Neural cell (in vitro differentiated cells): ENCODE measurements around the gene SLC38A11.

Experiments
- EP300 ChIP-seq: fragments of 450-650 bp; conservative IDR thresholded peaks from 2 replicates; pipeline ENCODE4 v1.6.1; 2014; ENCODE audit warnings: antibody characterized with exemption, mild to moderate bottlenecking, moderate library complexity; ENCODE audit not compliant: poor library complexity, severe bottlenecking
- EZH2 ChIP-seq: fragments of 200-600, 300-800 bp; shearing (Covaris generic), sonication (generic); IDR thresholded peaks from 2 replicates; pipeline ENCODE4 v1.6.1; 2014; ENCODE audit warnings: antibody characterized with exemption, low read length, borderline replicate concordance, mild to moderate bottlenecking; ENCODE audit not compliant: insufficient read depth, poor library complexity, severe bottlenecking
- POLR2AphosphoS5 ChIP-seq: IDR thresholded peaks from 2 replicates; pipeline ENCODE4 v1.6.1; 2012
- RAD21 ChIP-seq: fragments of 450-650 bp; conservative IDR thresholded peaks from 2 replicates; pipeline ENCODE4 v1.6.1; 2014; ENCODE audit warnings: antibody characterized with exemption, mild to moderate bottlenecking, moderate library complexity
- SMC3 ChIP-seq: fragments of 450-650 bp; conservative IDR thresholded peaks from 2 replicates; pipeline ENCODE4 v1.6.1; 2014; ENCODE audit warnings: antibody characterized with exemption, mild to moderate bottlenecking, moderate library complexity; ENCODE audit not compliant: poor library complexity
- TAF1 ChIP-seq: IDR thresholded peaks from 2 replicates; pipeline ENCODE4 v1.6.1; 2012; ENCODE audit warnings: low read depth
- TF ChIP-seq, protein P1 (sequence below): fragments of 450-650 bp; IDR thresholded peaks from 2 replicates; pipeline ENCODE4 v1.5.1; 2014; ENCODE audit warnings: antibody characterized with exemption, mild to moderate bottlenecking, moderate library complexity; ENCODE audit not compliant: poor library complexity, severe bottlenecking
- TF ChIP-seq, protein P2 (sequence below): IDR thresholded peaks from 2 replicates; pipeline ENCODE4 v1.6.1; 2012; ENCODE audit warnings: borderline replicate concordance

DNA sequence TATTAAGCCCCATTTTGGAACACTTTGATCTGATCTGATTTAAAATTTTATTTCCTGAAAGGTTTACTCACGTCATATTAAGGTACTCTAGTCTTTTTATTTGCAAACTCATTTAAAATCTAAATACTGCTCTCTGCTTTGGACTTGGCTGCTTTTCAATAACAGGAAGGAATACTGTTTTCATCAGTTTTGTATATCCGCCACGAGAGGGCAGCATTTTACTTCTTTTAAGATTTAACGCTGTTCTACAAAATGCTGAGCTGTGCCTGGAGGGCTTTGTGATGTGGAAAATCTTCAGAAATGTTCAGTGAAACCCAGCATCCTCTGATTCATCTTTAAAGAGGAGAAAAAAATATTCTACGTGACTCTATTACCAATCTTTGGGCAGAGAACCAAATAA is 37.5 kb upstream of the SLC38A11 start:
- TF ChIP-seq, protein P1, sequence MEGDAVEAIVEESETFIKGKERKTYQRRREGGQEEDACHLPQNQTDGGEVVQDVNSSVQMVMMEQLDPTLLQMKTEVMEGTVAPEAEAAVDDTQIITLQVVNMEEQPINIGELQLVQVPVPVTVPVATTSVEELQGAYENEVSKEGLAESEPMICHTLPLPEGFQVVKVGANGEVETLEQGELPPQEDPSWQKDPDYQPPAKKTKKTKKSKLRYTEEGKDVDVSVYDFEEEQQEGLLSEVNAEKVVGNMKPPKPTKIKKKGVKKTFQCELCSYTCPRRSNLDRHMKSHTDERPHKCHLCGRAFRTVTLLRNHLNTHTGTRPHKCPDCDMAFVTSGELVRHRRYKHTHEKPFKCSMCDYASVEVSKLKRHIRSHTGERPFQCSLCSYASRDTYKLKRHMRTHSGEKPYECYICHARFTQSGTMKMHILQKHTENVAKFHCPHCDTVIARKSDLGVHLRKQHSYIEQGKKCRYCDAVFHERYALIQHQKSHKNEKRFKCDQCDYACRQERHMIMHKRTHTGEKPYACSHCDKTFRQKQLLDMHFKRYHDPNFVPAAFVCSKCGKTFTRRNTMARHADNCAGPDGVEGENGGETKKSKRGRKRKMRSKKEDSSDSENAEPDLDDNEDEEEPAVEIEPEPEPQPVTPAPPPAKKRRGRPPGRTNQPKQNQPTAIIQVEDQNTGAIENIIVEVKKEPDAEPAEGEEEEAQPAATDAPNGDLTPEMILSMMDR, result peak; percentile 84
- TF ChIP-seq SMC3 (peak; percentile 86), POLR2AphosphoS5 (no peak), EZH2 (no peak), TAF1 (no peak), EP300 (no peak), RAD21 (peak; percentile 86)
- TF ChIP-seq, protein P2, sequence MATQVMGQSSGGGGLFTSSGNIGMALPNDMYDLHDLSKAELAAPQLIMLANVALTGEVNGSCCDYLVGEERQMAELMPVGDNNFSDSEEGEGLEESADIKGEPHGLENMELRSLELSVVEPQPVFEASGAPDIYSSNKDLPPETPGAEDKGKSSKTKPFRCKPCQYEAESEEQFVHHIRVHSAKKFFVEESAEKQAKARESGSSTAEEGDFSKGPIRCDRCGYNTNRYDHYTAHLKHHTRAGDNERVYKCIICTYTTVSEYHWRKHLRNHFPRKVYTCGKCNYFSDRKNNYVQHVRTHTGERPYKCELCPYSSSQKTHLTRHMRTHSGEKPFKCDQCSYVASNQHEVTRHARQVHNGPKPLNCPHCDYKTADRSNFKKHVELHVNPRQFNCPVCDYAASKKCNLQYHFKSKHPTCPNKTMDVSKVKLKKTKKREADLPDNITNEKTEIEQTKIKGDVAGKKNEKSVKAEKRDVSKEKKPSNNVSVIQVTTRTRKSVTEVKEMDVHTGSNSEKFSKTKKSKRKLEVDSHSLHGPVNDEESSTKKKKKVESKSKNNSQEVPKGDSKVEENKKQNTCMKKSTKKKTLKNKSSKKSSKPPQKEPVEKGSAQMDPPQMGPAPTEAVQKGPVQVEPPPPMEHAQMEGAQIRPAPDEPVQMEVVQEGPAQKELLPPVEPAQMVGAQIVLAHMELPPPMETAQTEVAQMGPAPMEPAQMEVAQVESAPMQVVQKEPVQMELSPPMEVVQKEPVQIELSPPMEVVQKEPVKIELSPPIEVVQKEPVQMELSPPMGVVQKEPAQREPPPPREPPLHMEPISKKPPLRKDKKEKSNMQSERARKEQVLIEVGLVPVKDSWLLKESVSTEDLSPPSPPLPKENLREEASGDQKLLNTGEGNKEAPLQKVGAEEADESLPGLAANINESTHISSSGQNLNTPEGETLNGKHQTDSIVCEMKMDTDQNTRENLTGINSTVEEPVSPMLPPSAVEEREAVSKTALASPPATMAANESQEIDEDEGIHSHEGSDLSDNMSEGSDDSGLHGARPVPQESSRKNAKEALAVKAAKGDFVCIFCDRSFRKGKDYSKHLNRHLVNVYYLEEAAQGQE, result no peak
